HCT116 (cell line): ENCODE data around the gene EVC.

Experiments used
- CEBPB ChIP-seq: IDR thresholded peaks from 2 replicates; pipeline ENCODE4 v1.6.1; 2012; ENCODE audit warnings: low read depth
- CTCF ChIP-seq, 3 experiments: fragments of 200-600 bp in 1 of 3; sonication (generic) in 1 of 3; IDR thresholded peaks in 2 of 3; conservative IDR thresholded peaks in 1 of 3; 2 replicates each; pipeline ENCODE4 v1.5.1; 2012 to 2017; ENCODE audit warnings: low read depth in 2 of 3, low read length in 2 of 3, antibody characterized with exemption in 1 of 3, borderline replicate concordance in 1 of 3, control low read depth in 1 of 3, mild to moderate bottlenecking in 1 of 3, mixed read lengths in 1 of 3, mixed run types in 1 of 3, moderate library complexity in 1 of 3; ENCODE audit not compliant: insufficient read depth in 1 of 3
- ELF1 ChIP-seq: IDR thresholded peaks from 2 replicates; pipeline ENCODE4 v1.6.1; 2012; ENCODE audit warnings: low read depth, borderline replicate concordance
- POLR2A ChIP-seq: IDR thresholded peaks from 2 replicates; pipeline ENCODE4 v1.7.0; 2011; ENCODE audit warnings: borderline replicate concordance; ENCODE audit not compliant: insufficient read depth, insufficient read length; ENCODE audit errors: extremely low read depth
- POLR2AphosphoS5 ChIP-seq: IDR thresholded peaks from 2 replicates; pipeline ENCODE4 v1.6.1; 2011; ENCODE audit warnings: mild to moderate bottlenecking, low read depth, low read length, moderate library complexity
- RAD21 ChIP-seq: IDR thresholded peaks from 2 replicates; pipeline ENCODE4 v1.6.1; 2012; ENCODE audit warnings: low read depth, mild to moderate bottlenecking
- SP1 ChIP-seq: IDR thresholded peaks from 2 replicates; pipeline ENCODE4 v1.6.1; 2012; ENCODE audit warnings: low read depth
- TCF7L2 ChIP-seq: IDR thresholded peaks from 2 replicates; pipeline ENCODE4 v1.7.0; 2011; ENCODE audit warnings: borderline replicate concordance, inconsistent platforms; ENCODE audit not compliant: insufficient read depth, insufficient read length; ENCODE audit errors: extremely low read depth
- YY1 ChIP-seq: IDR thresholded peaks from 2 replicates; pipeline ENCODE4 v1.6.1; 2011; ENCODE audit warnings: low read length, low read depth, moderate library complexity, mild to moderate bottlenecking; ENCODE audit not compliant: insufficient replicate concordance; ENCODE audit errors: extremely low read depth
- ZBTB33 ChIP-seq: IDR thresholded peaks from 2 replicates; pipeline ENCODE4 v1.6.1; 2011; ENCODE audit warnings: mild to moderate bottlenecking, low read length, moderate library complexity; ENCODE audit not compliant: insufficient replicate concordance; ENCODE audit errors: extremely low read depth
- ZFX ChIP-seq: fragments of 450-650 bp; IDR thresholded peaks from 2 replicates; pipeline ENCODE4 v1.6.1; 2017
- TF ChIP-seq, protein P1 (sequence below): IDR thresholded peaks from 2 replicates; pipeline ENCODE4 v1.6.1; 2012

GRCh38 chr4:5664778-5665177 is 46.2 kb upstream of the EVC start:
- TF ChIP-seq POLR2A, result no peak
- no peak for TF ChIP-seq CTCF (IDR thresholded peaks at IDR 0.05 in 2 of 3, conservative IDR thresholded peaks at IDR 0.05 in 1 of 3; ENCODE audit: borderline replicate concordance in 1 of 3, insufficient read depth in 1 of 3, low read depth in 2 of 3, low read length in 2 of 3)
- TF ChIP-seq ZBTB33, result no peak
- no peak for TF ChIP-seq SP1
- TF ChIP-seq POLR2AphosphoS5, result no peak
- no peak for TF ChIP-seq CEBPB
- no peak for TF ChIP-seq ELF1
- no peak for TF ChIP-seq YY1
- TF ChIP-seq, protein P1, sequence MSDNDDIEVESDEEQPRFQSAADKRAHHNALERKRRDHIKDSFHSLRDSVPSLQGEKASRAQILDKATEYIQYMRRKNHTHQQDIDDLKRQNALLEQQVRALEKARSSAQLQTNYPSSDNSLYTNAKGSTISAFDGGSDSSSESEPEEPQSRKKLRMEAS, result no peak
- no peak for TF ChIP-seq RAD21
- no peak for TF ChIP-seq ZFX
- no peak for TF ChIP-seq TCF7L2
